ENCODE results near the gene MATK.
A peak's percentile ranks its signal among the peaks of the same experiment; 100 is the strongest.
"Not testable (repeated sequence)": the region's sequence is repeated elsewhere in the genome, so short reads cannot be mapped to it uniquely, and the experiment has no call there.

MATK gene

GRCh38 chr19:3785938-3786824 lies at the start of gene MATK:
MATK (minus strand) TSS chr19:3786381; CDS start chr19:3785135, 1,246 bp downstream.
- no peak for DNase-seq

GRCh38 chr19:3835055-3835435 lies 48.9 kb upstream of the MATK start:
- DNase-seq = no peak

- DNase-seq = no peak
Measured at GRCh38 chr19:3834349-3835054, 48.3 kb upstream of the MATK start.

- no peak for DNase-seq
Measured at GRCh38 chr19:3833578-3834348, 47.6 kb upstream of the MATK start.

- DNase-seq = no peak
Measured at GRCh38 chr19:3832001-3832400, 45.8 kb upstream of the MATK start.

GRCh38 chr19:3831601-3832000 lies 45.4 kb upstream of the MATK start:
- no peak for DNase-seq

- DNase-seq = no peak
Measured at GRCh38 chr19:3830621-3831589, 44.7 kb upstream of the MATK start.

- no peak for DNase-seq
Measured at GRCh38 chr19:3827306-3827705, 41.1 kb upstream of the MATK start.

GRCh38 chr19:3826163-3826562 lies 40.0 kb upstream of the MATK start:
- DNase-seq = no peak

- DNase-seq = no peak
Measured at GRCh38 chr19:3825286-3825956, 39.2 kb upstream of the MATK start.

- DNase-seq = no peak
Measured at GRCh38 chr19:3823350-3823713, 37.2 kb upstream of the MATK start.

GRCh38 chr19:3822683-3823349 lies 36.6 kb upstream of the MATK start:
- no peak for DNase-seq

GRCh38 chr19:3821857-3822364 lies 35.7 kb upstream of the MATK start:
- DNase-seq = peak; percentile 39

GRCh38 chr19:3821156-3821555 lies 35.0 kb upstream of the MATK start:
- peak; percentile 19 for DNase-seq

GRCh38 chr19:3819989-3820388 lies 33.8 kb upstream of the MATK start:
- DNase-seq = no peak

- DNase-seq = no peak
Measured at GRCh38 chr19:3818918-3819317, 32.7 kb upstream of the MATK start.

- DNase-seq = no peak
Measured at GRCh38 chr19:3818466-3818865, 32.3 kb upstream of the MATK start.

- no peak for DNase-seq
Measured at GRCh38 chr19:3817761-3818160, 31.6 kb upstream of the MATK start.

GRCh38 chr19:3816566-3817218 lies 30.5 kb upstream of the MATK start:
- no peak for DNase-seq

GRCh38 chr19:3816148-3816547 lies 30.0 kb upstream of the MATK start:
- DNase-seq = not testable (repeated sequence)

Measured in NCI-H1092 treated with DMSO at 0.1 percent for 48 hours (cell line).